C4-2B (cell line): ENCODE data around the gene TMEM168.

Experiments
- ZFX ChIP-seq: fragments of 450-650 bp; IDR thresholded peaks from 2 replicates; pipeline ENCODE4 v1.6.1; 2017
- TF ChIP-seq, protein P1 (sequence below): fragments of 450-650 bp; conservative IDR thresholded peaks from 2 replicates; pipeline ENCODE4 v1.5.1; 2017; ENCODE audit warnings: mild to moderate bottlenecking

DNA sequence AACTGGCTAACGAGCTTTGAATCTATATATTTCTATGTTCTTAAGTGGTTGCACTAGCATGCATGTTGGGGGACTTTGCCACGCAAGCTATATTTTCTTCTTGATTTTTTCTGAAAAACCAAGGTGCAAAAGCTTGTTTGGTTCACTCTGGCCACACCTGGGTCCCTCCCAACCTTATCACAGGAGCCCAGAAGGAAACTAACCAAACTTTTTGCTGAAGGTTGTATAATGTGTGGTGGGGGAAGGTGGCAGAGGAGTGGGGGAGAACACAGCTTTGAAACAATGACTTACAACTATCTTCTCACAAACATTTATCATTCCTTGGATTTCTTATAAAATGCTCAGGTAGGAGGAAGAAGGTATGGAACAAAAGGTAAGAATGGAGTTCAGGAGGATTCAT is 75.3 kb downstream of the TMEM168 start:
- TF ChIP-seq, protein P1, sequence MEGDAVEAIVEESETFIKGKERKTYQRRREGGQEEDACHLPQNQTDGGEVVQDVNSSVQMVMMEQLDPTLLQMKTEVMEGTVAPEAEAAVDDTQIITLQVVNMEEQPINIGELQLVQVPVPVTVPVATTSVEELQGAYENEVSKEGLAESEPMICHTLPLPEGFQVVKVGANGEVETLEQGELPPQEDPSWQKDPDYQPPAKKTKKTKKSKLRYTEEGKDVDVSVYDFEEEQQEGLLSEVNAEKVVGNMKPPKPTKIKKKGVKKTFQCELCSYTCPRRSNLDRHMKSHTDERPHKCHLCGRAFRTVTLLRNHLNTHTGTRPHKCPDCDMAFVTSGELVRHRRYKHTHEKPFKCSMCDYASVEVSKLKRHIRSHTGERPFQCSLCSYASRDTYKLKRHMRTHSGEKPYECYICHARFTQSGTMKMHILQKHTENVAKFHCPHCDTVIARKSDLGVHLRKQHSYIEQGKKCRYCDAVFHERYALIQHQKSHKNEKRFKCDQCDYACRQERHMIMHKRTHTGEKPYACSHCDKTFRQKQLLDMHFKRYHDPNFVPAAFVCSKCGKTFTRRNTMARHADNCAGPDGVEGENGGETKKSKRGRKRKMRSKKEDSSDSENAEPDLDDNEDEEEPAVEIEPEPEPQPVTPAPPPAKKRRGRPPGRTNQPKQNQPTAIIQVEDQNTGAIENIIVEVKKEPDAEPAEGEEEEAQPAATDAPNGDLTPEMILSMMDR = no peak
- TF ChIP-seq ZFX = no peak
